Retina (tissue), 1 donor: Measurements from ENCODE around the gene PLTP.
A peak's percentile ranks its signal among the peaks of the same experiment; 100 is the strongest.
"Not testable (repeated sequence)": the region's sequence is repeated elsewhere in the genome, so short reads cannot be mapped to it uniquely, and the experiment has no call there.

ENCODE experiments used
- DNase-seq: peaks from one replicate; pipeline ENCODE4 v3.0.0-alpha.2; 2016

Gene PLTP

GRCh38 chr20:45911486-45912343 lies at the start of gene PLTP:
PLTP (minus strand) TSS chr20:45912155; CDS start chr20:45911452, 703 bp downstream.
- DNase-seq, result peak; percentile 86

- no peak for DNase-seq
These were observed 48.1 kb upstream of the PLTP start for GRCh38 chr20:45959956-45960630.

GRCh38 chr20:45959126-45959525 lies 47.2 kb upstream of the PLTP start:
- DNase-seq, result no peak

GRCh38 chr20:45958593-45958992 lies 46.6 kb upstream of the PLTP start:
- no peak for DNase-seq

GRCh38 chr20:45957021-45957941 lies 45.3 kb upstream of the PLTP start:
- no peak for DNase-seq

GRCh38 chr20:45956326-45956725 lies 44.4 kb upstream of the PLTP start:
- not testable (repeated sequence) for DNase-seq

- DNase-seq, result no peak
These were observed 41.7 kb upstream of the PLTP start for GRCh38 chr20:45953672-45954071.

- no peak for DNase-seq
These were observed 40.9 kb upstream of the PLTP start for GRCh38 chr20:45952861-45953260.

- no peak for DNase-seq
These were observed 40.2 kb upstream of the PLTP start for GRCh38 chr20:45951925-45952834.

- no peak for DNase-seq
These were observed 38.3 kb upstream of the PLTP start for GRCh38 chr20:45950330-45950646.

GRCh38 chr20:45949542-45950329 lies 37.8 kb upstream of the PLTP start:
- DNase-seq, result no peak

GRCh38 chr20:45948742-45949541 lies 37.0 kb upstream of the PLTP start:
- no peak for DNase-seq

GRCh38 chr20:45948261-45948733 lies 36.3 kb upstream of the PLTP start:
- DNase-seq, result no peak

- no peak for DNase-seq
These were observed 35.3 kb upstream of the PLTP start for GRCh38 chr20:45947110-45947866.

- no peak for DNase-seq
These were observed 34.4 kb upstream of the PLTP start for GRCh38 chr20:45946149-45946970.

GRCh38 chr20:45945678-45946148 lies 33.8 kb upstream of the PLTP start:
- no peak for DNase-seq

GRCh38 chr20:45944965-45945677 lies 33.2 kb upstream of the PLTP start:
- DNase-seq, result no peak
